PC-3 (cell line): ENCODE data around the gene CDC42EP5.
"Not testable (repeated sequence)": the region's sequence is repeated elsewhere in the genome, so short reads cannot be mapped to it uniquely, and the experiment has no call there.

Experiments used
- CTCF ChIP-seq: fragments of 300-600 bp; sonication (generic); conservative IDR thresholded peaks from 2 replicates; pipeline ENCODE4 v1.5.1; 2017; ENCODE audit warnings: antibody characterized with exemption, low read depth, mild to moderate bottlenecking, low read length
- EZH2 ChIP-seq: fragments of 300-600 bp; sonication (generic); IDR thresholded peaks from one replicate; pipeline ENCODE4 v1.6.1; 2017; ENCODE audit warnings: antibody characterized with exemption, mild to moderate bottlenecking, low read length; ENCODE audit not compliant: unreplicated experiment
- EZH2phosphoT487 ChIP-seq: fragments of 300-600 bp; sonication (generic); IDR thresholded peaks from 2 replicates; pipeline ENCODE4 v1.6.1; 2018; ENCODE audit warnings: mild to moderate bottlenecking, antibody characterized with exemption, low read length, borderline replicate concordance

GRCh38 chr19:54497747-54498450 lies 24.8 kb upstream of the CDC42EP5 start:
- not testable (repeated sequence) for TF ChIP-seq CTCF, EZH2phosphoT487, EZH2
